AG09319 (cell line): ENCODE results near the gene ECM2.

Experiments used
- DNase-seq: peaks from one replicate; pipeline ENCODE4 v3.0.0-alpha.2; 2010; ENCODE audit warnings: low read depth; ENCODE audit errors: extremely low read depth
- TF ChIP-seq, protein P1 (sequence below): IDR thresholded peaks from 2 replicates; pipeline ENCODE4 v1.5.1; 2011; ENCODE audit warnings: low read depth, mild to moderate bottlenecking, inconsistent platforms, low read length, moderate library complexity

ECM2 gene

DNA sequence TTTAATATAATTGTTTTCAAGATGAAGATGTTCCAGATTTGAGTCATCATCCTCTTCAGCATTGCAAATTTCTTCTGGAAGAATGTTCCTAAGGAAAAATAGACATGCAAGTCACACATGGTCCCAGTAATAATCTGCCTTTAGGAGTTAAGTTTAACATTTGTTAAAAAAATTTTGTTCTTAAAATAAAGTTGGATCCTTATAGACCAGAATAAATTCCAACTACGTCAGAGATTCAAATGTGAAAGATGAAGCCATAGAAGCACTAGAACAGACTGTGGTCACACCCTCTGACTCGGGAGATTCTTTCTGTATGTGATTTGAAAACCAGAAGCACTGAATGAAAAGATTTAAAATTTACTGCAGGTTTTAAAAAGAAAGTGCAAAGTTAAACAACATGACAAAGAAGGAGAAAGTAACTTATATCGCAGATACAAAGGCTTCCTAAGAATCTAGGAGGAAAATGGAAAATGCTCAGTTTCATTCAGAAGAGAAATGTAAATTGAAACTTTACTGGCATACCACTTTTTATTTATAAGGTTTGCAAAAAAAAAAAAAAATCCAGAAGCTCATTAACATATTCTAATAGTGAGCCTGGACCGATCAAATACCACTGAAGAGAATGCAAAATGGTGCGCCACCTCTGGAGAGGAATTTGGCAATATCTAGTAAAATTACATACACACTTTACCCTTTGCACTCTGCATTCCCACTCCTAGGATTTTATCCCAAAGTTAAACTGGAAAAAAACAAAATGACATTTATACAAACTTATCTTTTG, 39.2 kb downstream of the ECM2 start:
- TF ChIP-seq, protein P1, sequence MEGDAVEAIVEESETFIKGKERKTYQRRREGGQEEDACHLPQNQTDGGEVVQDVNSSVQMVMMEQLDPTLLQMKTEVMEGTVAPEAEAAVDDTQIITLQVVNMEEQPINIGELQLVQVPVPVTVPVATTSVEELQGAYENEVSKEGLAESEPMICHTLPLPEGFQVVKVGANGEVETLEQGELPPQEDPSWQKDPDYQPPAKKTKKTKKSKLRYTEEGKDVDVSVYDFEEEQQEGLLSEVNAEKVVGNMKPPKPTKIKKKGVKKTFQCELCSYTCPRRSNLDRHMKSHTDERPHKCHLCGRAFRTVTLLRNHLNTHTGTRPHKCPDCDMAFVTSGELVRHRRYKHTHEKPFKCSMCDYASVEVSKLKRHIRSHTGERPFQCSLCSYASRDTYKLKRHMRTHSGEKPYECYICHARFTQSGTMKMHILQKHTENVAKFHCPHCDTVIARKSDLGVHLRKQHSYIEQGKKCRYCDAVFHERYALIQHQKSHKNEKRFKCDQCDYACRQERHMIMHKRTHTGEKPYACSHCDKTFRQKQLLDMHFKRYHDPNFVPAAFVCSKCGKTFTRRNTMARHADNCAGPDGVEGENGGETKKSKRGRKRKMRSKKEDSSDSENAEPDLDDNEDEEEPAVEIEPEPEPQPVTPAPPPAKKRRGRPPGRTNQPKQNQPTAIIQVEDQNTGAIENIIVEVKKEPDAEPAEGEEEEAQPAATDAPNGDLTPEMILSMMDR, result no peak
- DNase-seq, result no peak

DNA sequence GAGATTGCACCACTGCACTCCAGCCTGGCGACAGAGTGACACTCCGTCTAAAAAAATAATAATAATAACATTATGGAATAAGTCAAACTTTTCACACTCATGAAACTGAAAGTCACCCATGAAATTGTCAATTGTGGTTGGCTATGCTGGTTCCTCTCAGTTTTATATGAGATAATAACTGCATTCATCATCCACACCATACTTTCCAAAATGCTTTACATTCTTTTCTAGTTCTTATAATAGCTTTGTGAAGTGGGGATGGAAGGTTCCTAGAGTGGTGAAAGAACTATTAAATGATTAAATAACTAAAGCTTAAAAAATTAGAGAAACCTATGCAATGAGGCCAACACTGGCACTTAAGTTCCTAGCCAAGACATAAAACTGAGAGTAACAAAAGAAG, 40.9 kb downstream of the ECM2 start:
- DNase-seq, result no peak
- TF ChIP-seq, protein P1, result no peak

DNA sequence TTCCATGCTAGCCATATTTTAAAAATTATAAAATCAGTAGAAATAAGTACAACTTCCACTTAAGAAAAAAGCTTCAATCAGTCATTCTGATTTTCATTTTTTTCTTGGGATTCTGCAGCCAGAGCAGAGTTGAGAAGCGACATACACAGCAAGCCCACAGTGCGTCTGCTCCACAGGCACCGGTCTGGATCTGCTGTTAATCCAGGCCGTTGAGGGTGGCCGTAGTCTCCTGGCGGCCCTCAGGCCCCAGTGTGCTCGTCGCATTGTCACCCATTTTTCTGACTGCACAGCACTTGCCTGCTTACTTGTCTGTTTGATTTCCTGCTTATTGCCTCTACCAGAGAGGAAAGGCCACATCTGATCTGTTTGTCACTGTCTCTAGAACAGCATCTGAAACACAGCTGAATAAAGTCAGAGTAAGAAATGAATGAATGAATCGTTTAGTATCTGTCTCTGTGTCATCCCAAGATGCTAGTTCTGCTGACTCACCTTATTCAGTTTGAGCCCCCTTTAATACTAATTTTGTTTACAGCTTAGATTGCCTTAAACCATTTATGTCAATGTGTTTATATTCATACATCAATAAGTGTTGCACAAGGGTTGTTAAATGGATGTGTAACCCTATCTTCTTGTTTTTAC, 41.9 kb downstream of the ECM2 start:
- no peak for DNase-seq
- TF ChIP-seq, protein P1, result no peak

DNA sequence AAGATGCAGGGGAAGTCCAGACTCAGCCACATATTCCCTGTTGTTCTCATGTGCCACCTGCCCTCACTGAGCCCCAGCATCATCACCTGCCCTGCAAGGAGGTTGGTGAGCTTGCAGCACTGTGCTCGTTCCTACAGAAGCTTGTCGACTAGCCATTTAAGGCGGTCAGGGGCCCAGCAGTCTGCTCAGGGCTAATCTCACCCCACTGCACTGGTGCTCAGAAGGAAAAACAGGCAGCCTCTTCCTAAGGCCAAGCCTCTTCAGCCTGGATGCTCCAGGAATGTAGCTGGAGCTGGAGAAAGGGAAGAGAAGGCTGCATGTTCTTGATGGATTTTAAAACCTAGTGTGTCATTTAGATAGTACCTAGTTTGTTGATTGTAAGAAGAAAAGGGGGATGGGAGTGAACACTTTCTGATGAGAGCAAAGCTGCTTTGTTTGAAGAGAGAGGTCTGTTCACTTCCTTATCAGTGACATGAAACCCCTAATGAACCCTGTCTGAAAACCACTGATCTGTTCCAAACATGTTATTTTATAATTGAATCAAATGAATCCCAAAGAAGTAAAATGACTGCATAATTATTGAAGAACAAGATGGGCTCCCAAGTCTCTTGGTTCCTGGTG, 42.9 kb downstream of the ECM2 start:
- TF ChIP-seq, protein P1, result no peak
- no peak for DNase-seq

DNA sequence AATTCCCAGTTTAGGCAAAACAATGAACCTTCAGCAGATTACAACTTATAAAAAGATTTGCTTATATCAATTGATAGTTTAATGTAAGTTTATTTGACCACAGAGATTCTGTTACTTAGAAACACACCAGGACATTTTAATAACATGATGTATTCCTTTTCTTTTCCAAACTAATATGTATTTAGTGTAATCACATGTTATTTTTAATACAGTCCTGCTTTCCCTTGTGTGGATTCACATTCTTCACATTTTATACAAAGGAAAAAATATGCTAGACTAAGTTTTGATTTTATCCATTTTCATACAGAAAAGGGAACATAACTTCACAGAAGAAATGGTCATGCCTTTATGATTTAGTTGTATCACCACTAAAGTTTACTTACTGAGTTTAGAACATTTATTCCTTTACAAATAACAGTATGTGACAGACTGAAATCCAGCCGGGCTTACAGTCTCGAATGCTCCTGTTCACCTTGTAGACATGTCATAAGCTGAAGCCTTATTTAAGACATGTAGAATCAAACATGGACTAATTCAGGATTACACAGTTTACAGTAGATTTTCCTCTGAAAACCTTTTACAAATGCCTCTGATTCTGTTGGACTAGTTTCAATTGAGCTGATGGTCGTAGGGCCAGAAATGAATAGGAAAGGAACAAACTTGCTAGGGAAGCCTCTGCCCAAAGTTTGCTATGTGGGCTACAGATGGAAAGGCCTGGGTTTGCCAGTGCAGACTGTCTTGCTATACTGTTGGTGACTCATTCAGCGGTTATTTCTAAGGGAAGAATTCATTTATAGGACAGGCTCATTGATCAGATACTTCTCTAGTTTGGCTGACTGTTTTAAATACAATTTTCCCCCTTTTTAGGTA, 46.9 kb downstream of the ECM2 start:
- no peak for DNase-seq
- TF ChIP-seq, protein P1, result no peak

DNA sequence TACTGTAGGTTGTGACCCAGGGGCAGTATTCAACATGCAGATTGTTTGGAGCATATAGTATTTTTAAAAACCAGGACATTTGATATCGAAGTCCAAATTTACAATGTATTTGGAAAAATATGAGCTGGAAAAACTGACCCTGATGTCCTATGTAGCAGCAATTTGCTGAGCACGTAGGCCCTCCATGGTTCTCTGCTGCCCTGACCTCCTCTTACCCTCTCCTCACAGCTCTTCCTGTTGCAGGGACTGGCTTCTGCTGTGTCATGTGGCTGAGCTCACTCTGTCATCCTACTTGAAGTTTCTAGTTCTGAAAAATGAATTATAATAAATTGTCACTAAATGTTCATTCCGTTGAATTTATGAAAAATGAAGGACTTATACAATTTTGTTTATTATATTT, 49.4 kb downstream of the ECM2 start:
- TF ChIP-seq, protein P1, result no peak
- DNase-seq, result no peak

DNA sequence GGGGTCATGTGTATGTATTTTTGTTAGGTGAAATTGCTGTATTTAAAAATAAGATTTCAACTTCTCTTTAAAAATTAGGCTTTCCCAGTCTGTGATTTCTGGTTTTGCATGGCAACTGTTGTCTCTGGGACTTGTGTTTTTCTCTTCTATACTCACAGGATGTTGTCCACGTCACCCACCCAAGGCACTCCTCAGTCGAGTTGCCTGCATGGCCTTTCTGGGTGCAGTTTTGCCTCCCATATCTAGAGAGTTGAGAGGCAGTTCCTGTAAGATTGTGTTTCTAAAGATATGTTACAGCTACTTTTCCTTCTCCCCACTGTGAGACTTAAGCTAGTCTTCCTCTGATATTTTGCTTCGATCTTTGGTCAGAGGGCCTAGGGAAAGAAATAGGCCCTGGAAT, 51.2 kb downstream of the ECM2 start:
- no peak for DNase-seq
- TF ChIP-seq, protein P1, result no peak
